ENCODE data around the gene ADAMTS2.

ADAMTS2 gene

GRCh38 chr5:179131886-179132585 lies 213.2 kb downstream of the ADAMTS2 start:
- peaks cover 7% of the 10 kb centered on the region for H3K27me3 Mint-ChIP-seq
- H3K9me3 Mint-ChIP-seq, result no peaks in the 10 kb centered on the region
- no peak overlapping the region for H3K4me3 Mint-ChIP-seq
- ATAC-seq (replicated peaks; ENCODE audit: extremely low read depth, poor library complexity, severe bottlenecking), result no peak
- DNase-seq (ENCODE audit: low spot score in 2 of 2), result no peak
- H3K27ac Mint-ChIP-seq (ENCODE audit: low read depth), result no peak overlapping the region
- H3K4me1 Mint-ChIP-seq, result no peaks in the 10 kb centered on the region
- no peaks in the 10 kb centered on the region for H3K36me3 Mint-ChIP-seq (ENCODE audit: insufficient read depth)

GRCh38 chr5:179131321-179131835 lies 213.9 kb downstream of the ADAMTS2 start:
- no peak for DNase-seq (ENCODE audit: low spot score in 2 of 2)
- Mint-ChIP-seq H3K9me3 (no peaks in the 10 kb centered on the region), H3K4me3 (no peak overlapping the region), H3K27me3 (peaks cover 7% of the 10 kb centered on the region), H3K36me3 (ENCODE audit: insufficient read depth) (no peaks in the 10 kb centered on the region), H3K27ac (ENCODE audit: low read depth) (no peak overlapping the region), H3K4me1 (no peaks in the 10 kb centered on the region)
- ATAC-seq (replicated peaks; ENCODE audit: extremely low read depth, poor library complexity, severe bottlenecking), result no peak

- Mint-ChIP-seq H3K4me3 (no peak overlapping the region), H3K4me1 (no peaks in the 10 kb centered on the region), H3K9me3 (no peaks in the 10 kb centered on the region), H3K27me3 (peaks cover 7% of the 10 kb centered on the region), H3K27ac (ENCODE audit: low read depth) (no peak overlapping the region), H3K36me3 (ENCODE audit: insufficient read depth) (no peaks in the 10 kb centered on the region)
- no peak for ATAC-seq (replicated peaks; ENCODE audit: extremely low read depth, poor library complexity, severe bottlenecking)
- DNase-seq (ENCODE audit: low spot score in 2 of 2), result no peak
These were observed 215.1 kb downstream of the ADAMTS2 start for GRCh38 chr5:179130101-179130681.

GRCh38 chr5:179129607-179130071 lies 215.6 kb downstream of the ADAMTS2 start:
- no peak overlapping the region for H3K27ac Mint-ChIP-seq (ENCODE audit: low read depth)
- ATAC-seq (replicated peaks; ENCODE audit: extremely low read depth, poor library complexity, severe bottlenecking), result no peak
- no peak overlapping the region for H3K4me3 Mint-ChIP-seq
- DNase-seq (ENCODE audit: low spot score in 2 of 2), result no peak
- H3K4me1 Mint-ChIP-seq, result no peaks in the 10 kb centered on the region
- no peaks in the 10 kb centered on the region for H3K36me3 Mint-ChIP-seq (ENCODE audit: insufficient read depth)
- H3K27me3 Mint-ChIP-seq, result peaks cover 7% of the 10 kb centered on the region
- no peaks in the 10 kb centered on the region for H3K9me3 Mint-ChIP-seq

GRCh38 chr5:179128976-179129375 lies 216.3 kb downstream of the ADAMTS2 start:
- Mint-ChIP-seq H3K27me3 (peaks cover 7% of the 10 kb centered on the region), H3K4me3 (no peak overlapping the region), H3K9me3 (no peaks in the 10 kb centered on the region), H3K27ac (ENCODE audit: low read depth) (no peak overlapping the region), H3K4me1 (no peaks in the 10 kb centered on the region), H3K36me3 (ENCODE audit: insufficient read depth) (no peaks in the 10 kb centered on the region)
- DNase-seq (ENCODE audit: low spot score in 2 of 2) (no peak), ATAC-seq (replicated peaks; ENCODE audit: extremely low read depth, poor library complexity, severe bottlenecking) (no peak)

- DNase-seq (ENCODE audit: low spot score in 2 of 2) (no peak), ATAC-seq (replicated peaks; ENCODE audit: extremely low read depth, poor library complexity, severe bottlenecking) (no peak)
- Mint-ChIP-seq H3K36me3 (ENCODE audit: insufficient read depth) (no peaks in the 10 kb centered on the region), H3K4me1 (no peaks in the 10 kb centered on the region), H3K4me3 (no peak overlapping the region), H3K9me3 (no peaks in the 10 kb centered on the region), H3K27ac (ENCODE audit: low read depth) (no peak overlapping the region), H3K27me3 (peaks cover 7% of the 10 kb centered on the region)
These were observed 217.3 kb downstream of the ADAMTS2 start for GRCh38 chr5:179128041-179128365.

GRCh38 chr5:179127136-179128040 lies 217.9 kb downstream of the ADAMTS2 start:
- Mint-ChIP-seq H3K4me1 (no peaks in the 10 kb centered on the region), H3K27ac (ENCODE audit: low read depth) (no peak overlapping the region), H3K9me3 (no peaks in the 10 kb centered on the region), H3K4me3 (no peak overlapping the region), H3K27me3 (peaks cover 7% of the 10 kb centered on the region), H3K36me3 (ENCODE audit: insufficient read depth) (no peaks in the 10 kb centered on the region)
- ATAC-seq (replicated peaks; ENCODE audit: extremely low read depth, poor library complexity, severe bottlenecking) (no peak), DNase-seq (ENCODE audit: low spot score in 2 of 2) (no peak)

- H3K27me3 Mint-ChIP-seq, result peaks cover 7% of the 10 kb centered on the region
- no peak overlapping the region for H3K4me3 Mint-ChIP-seq
- H3K27ac Mint-ChIP-seq (ENCODE audit: low read depth), result no peak overlapping the region
- ATAC-seq (replicated peaks; ENCODE audit: extremely low read depth, poor library complexity, severe bottlenecking) (no peak), DNase-seq (ENCODE audit: low spot score in 2 of 2) (no peak)
- no peaks in the 10 kb centered on the region for H3K9me3 Mint-ChIP-seq
- H3K4me1 Mint-ChIP-seq, result no peaks in the 10 kb centered on the region
- H3K36me3 Mint-ChIP-seq (ENCODE audit: insufficient read depth), result no peaks in the 10 kb centered on the region
These were observed 218.7 kb downstream of the ADAMTS2 start for GRCh38 chr5:179126506-179126991.

- Mint-ChIP-seq H3K4me3 (no peak overlapping the region), H3K9me3 (no peaks in the 10 kb centered on the region), H3K27ac (ENCODE audit: low read depth) (no peak overlapping the region), H3K4me1 (no peaks in the 10 kb centered on the region), H3K27me3 (peaks cover 7% of the 10 kb centered on the region), H3K36me3 (ENCODE audit: insufficient read depth) (no peaks in the 10 kb centered on the region)
- DNase-seq (ENCODE audit: low spot score in 2 of 2) (no peak), ATAC-seq (replicated peaks; ENCODE audit: extremely low read depth, poor library complexity, severe bottlenecking) (no peak)
These were observed 219.3 kb downstream of the ADAMTS2 start for GRCh38 chr5:179125789-179126505.

- H3K36me3 Mint-ChIP-seq (ENCODE audit: insufficient read depth), result no peaks in the 10 kb centered on the region
- no peak for DNase-seq (ENCODE audit: low spot score in 2 of 2)
- H3K4me1 Mint-ChIP-seq, result no peaks in the 10 kb centered on the region
- no peak overlapping the region for H3K4me3 Mint-ChIP-seq
- no peak overlapping the region for H3K27ac Mint-ChIP-seq (ENCODE audit: low read depth)
- H3K9me3 Mint-ChIP-seq, result no peaks in the 10 kb centered on the region
- no peak for ATAC-seq (replicated peaks; ENCODE audit: extremely low read depth, poor library complexity, severe bottlenecking)
- peaks cover 7% of the 10 kb centered on the region for H3K27me3 Mint-ChIP-seq
These were observed 220.1 kb downstream of the ADAMTS2 start for GRCh38 chr5:179124853-179125788.

GRCh38 chr5:179124273-179124852 lies 220.9 kb downstream of the ADAMTS2 start:
- Mint-ChIP-seq H3K36me3 (ENCODE audit: insufficient read depth) (no peaks in the 10 kb centered on the region), H3K27ac (ENCODE audit: low read depth) (no peak overlapping the region)

More at GRCh38 chr5:179124273-179124852, 220.9 kb downstream of the ADAMTS2 start:
- ATAC-seq (replicated peaks; ENCODE audit: extremely low read depth, poor library complexity, severe bottlenecking), result no peak
- Mint-ChIP-seq H3K9me3 (no peaks in the 10 kb centered on the region), H3K4me1 (no peaks in the 10 kb centered on the region), H3K4me3 (no peak overlapping the region), H3K27me3 (peaks cover 7% of the 10 kb centered on the region)
- no peak for DNase-seq (ENCODE audit: low spot score in 2 of 2)
